GM12874 (cell line): ENCODE results near the gene ADIPOQ.

Experiments used
- TF ChIP-seq, protein P1 (sequence below): IDR thresholded peaks from 2 replicates; pipeline ENCODE4 v1.5.1; 2011; ENCODE audit warnings: low read depth, mild to moderate bottlenecking, control low read depth, low read length, moderate library complexity; ENCODE audit not compliant: insufficient read depth

The ADIPOQ gene

DNA sequence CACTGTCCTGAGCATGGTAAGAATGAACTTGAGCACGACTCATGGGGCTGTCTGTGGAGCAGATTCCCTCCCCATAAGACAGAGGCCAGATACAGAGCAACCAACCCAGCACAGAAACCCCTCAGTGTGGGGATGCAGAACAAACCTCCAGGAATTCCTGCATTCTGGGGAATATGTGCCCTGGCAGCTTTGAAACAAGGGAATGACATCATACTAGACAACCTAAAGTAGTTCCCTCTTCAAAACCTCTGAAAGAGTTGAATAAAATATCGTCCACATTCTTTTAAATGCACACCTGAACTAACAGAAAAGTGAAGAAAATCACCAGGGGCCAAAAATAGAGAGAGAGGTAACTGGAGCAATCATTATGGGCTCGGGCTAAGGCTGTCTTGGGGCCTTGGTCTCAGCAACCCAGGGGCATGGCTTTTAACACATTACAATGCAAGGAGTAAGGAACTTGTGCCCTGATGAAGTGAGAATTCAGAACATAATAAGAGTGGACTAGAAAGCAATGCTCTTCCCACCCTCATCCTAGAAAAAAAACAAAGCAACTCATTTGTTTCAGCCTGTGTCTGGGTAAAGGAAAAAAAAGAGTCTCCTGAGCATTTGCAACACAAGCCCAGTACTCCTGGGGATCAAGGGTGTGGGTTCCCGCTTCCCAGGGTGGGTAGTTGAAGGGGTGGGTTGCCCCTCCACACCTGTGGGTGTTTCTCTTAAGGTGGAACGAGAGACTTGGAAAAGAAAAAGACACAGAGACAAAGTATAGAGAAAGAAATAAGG is 43.9 kb downstream of the ADIPOQ start:
- TF ChIP-seq, protein P1, sequence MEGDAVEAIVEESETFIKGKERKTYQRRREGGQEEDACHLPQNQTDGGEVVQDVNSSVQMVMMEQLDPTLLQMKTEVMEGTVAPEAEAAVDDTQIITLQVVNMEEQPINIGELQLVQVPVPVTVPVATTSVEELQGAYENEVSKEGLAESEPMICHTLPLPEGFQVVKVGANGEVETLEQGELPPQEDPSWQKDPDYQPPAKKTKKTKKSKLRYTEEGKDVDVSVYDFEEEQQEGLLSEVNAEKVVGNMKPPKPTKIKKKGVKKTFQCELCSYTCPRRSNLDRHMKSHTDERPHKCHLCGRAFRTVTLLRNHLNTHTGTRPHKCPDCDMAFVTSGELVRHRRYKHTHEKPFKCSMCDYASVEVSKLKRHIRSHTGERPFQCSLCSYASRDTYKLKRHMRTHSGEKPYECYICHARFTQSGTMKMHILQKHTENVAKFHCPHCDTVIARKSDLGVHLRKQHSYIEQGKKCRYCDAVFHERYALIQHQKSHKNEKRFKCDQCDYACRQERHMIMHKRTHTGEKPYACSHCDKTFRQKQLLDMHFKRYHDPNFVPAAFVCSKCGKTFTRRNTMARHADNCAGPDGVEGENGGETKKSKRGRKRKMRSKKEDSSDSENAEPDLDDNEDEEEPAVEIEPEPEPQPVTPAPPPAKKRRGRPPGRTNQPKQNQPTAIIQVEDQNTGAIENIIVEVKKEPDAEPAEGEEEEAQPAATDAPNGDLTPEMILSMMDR, result no peak

DNA sequence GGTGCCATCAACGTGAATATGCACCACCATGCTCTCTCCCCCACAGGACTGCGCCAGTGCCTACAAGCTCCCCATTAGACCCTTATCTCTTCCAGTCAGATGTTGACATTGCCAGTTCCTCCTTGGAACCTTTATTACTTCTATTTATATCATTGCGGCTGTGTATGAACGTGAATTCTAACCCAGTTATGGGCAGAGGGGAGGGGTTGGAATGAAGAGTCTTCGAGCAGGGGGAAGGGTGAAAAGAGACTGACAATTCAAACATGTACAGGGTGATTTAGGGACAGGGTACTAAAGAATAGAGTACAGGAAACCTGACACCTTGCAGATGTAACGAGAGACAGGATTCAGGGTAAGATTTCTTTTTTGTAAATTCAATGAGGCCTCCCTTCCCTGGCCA is 46.1 kb downstream of the ADIPOQ start:
- TF ChIP-seq, protein P1, result no peak

DNA sequence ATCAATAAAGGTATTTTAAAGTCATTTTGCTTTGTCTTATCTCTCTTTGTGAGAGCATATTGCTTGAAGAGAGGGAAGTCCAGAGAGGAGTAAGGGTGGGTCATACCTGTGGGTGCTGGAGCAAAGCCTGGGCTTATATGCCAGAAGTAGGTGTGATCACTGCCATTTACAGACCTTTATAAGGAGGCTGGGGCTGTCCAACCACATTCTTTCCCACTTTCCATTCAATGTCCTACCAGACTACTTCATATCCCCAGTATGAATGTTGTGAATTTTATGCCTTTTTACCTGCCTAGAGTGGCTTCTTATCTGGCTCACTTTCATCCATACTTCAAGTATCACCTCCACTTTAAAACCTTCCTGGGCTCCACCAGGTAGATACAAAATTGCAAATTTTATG is 48.4 kb downstream of the ADIPOQ start:
- TF ChIP-seq, protein P1, result no peak

DNA sequence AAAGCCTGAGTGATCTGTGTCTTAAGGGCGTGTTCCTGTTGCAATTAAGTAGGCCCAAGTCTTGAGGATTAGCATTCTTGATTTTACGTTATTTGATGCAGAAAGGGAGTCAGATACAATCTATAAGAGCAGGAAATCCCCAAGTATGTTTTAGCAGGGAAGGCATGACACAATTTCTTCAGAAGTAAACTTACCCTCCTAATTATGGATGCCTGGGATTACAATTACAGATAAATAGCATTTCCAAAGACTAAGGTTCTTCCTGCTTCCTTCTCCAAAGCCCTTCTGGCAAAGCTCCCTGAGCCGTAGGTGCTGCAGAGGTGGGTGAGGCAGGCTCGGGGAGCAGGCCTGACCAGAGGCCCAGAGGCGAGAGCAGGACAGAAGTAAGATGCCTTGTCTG is 52.9 kb downstream of the ADIPOQ start:
- TF ChIP-seq, protein P1, result no peak

DNA sequence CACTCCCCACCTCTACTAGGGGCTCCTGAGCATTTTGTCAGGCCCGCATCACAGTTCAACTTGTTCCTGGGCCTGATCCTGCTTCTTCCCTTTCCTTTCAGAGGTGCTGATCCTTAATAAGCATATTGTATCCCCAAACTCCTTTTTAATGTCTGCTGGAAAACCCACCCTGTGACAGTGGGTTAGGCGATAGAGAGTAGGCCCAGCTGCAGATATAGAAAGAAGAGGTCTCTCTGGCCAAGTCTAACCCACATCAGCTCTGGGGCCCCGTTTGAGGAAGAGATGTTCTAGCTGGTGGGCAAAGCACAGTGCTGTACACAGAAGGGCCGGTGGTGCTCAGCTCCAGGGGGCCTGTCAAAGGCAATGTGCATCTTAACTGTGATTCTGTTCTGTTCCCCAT is 53.5 kb downstream of the ADIPOQ start:
- TF ChIP-seq, protein P1, result no peak

DNA sequence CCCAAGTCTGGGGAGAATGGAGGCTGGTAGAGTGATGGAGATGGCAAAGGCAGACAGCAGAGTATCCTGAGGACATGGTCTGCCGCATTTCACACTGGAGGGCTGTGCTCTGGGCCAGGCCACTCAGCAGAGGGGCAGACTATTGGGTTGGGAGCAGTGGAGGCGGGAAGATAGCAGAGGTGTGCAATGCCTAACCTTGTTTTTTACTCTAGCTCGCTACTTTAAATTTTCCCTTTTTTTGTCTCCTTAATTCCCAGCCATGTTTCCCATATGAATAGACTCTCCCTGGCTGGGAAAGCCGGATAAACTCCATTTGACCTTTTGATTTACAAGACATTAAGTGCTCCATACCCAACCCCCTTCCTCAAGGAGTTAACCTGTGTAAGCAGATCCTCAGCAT is 54.4 kb downstream of the ADIPOQ start:
- TF ChIP-seq, protein P1, result no peak

DNA sequence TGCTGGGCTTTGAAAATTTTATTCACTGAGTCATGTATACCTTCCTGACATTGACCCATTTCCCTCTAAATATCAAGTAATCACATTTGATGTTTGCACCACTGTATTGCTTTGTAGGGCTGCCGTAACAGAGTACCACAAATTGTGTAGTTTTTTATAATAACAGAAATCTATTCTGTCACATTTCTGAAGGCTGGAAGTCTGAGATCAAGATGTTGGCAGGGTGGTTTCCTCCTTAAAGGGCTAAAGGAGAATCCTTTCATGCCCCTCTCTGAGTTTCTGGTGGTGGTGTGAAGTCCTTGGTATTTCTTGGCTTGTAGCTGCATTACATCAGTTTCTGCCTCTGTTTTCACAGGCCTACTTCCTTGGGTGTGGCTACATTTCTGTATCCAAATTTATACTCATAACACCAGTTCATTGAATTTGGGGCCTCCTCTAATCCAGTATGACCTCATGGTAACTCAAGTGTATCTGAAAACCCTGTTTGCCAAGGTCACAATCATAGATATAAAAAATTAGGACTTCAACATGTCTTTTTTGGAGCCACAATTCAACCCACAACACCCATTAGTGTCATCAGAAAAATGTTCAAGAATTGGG is 58.7 kb downstream of the ADIPOQ start:
- TF ChIP-seq, protein P1, result no peak
